A549 (cell line): ENCODE measurements around the gene FUT1. TPM values are rescaled to one million over a fixed set of nuclear protein-coding genes. Genes with fewer than 3 reads are reported as not detected.

ENCODE experiments used
- ATAC-seq, 2 experiments: fragments of 200-7000 bp in 1 of 2; fragments of >200 bp in 1 of 2; cut with Nextera tagmentation in 1 of 2; cut with Tn5 transposase in 1 of 2; 3 replicates each; pipeline versions ENCODE4 v1.8.0 to v1.9.1; 2018 to 2020; ENCODE audit warnings: mild to moderate bottlenecking in 1 of 2, moderate library complexity in 1 of 2
- CTCF ChIA-PET: fragments of 300-600 bp; sonication (Branson Sonifier 250); formaldehyde crosslinking; extraction: SDS; loops from one replicate; lab custom pipeline; 2021; ENCODE audit warnings: antibody characterized with exemption, inconsistent platforms; lab: Yijun Ruan, JAX
- POLR2A ChIA-PET: fragments of 350-600 bp; formaldehyde crosslinking; extraction: SDS; loops from one replicate; lab custom pipeline; 2021; ENCODE audit warnings: antibody characterized with exemption, inconsistent platforms; lab: Yijun Ruan, JAX
- DNase-seq, 2 experiments: peaks; one replicate each; pipeline versions ENCODE4 v3.0.0 to v3.0.0-alpha.2; 2011 to 2016; ENCODE audit warnings: low read depth in 1 of 2, low spot score in 1 of 2
- FAIRE-seq: peaks from 2 replicates; lab custom pipeline; 2011; peaks lifted over from hg19 to GRCh38; lab: Jason Lieb, UNC
- H3K27ac ChIP-seq, 2 experiments: fragments of >200 bp; sonication (Bioruptor Twin); formaldehyde crosslinking; 3 replicates each; pipeline ENCODE4 v1.5.1; 2016 to 2017
- H3K4me1 ChIP-seq: fragments of >200 bp; sonication (Bioruptor Twin); formaldehyde crosslinking; 3 replicates; pipeline ENCODE4 v1.6.1; 2016
- H3K4me2 ChIP-seq: fragments of >200 bp; sonication (Bioruptor Twin); formaldehyde crosslinking; 3 replicates; pipeline ENCODE4 v1.6.1; 2016
- H3K4me3 ChIP-seq: fragments of >200 bp; sonication (Bioruptor Twin); formaldehyde crosslinking; 3 replicates; pipeline ENCODE4 v1.5.1; 2016
- H3K9me3 ChIP-seq: fragments of >200 bp; sonication (Bioruptor Twin); formaldehyde crosslinking; 3 replicates; pipeline ENCODE4 v1.6.1; 2016
- BHLHE40 ChIP-seq: IDR thresholded peaks from 2 replicates; pipeline ENCODE4 v1.6.1; 2012; ENCODE audit warnings: low read depth, low read length, inconsistent platforms
- CBX8 ChIP-seq: fragments of 200-600 bp; sonication (generic); IDR thresholded peaks from 2 replicates; pipeline ENCODE4 v1.6.1; 2016
- EP300 ChIP-seq, 2 experiments: fragments of >200 bp; sonication (Bioruptor Twin); formaldehyde crosslinking; IDR thresholded peaks; 2 replicates in 1 of 2; 3 replicates in 1 of 2; pipeline ENCODE4 v1.6.1; 2016 to 2017
- ESRRA ChIP-seq: fragments of 150-350 bp; IDR thresholded peaks from 2 replicates; pipeline ENCODE4 v1.6.1; 2014; ENCODE audit warnings: mild to moderate bottlenecking, low read length, borderline replicate concordance
- FOSB ChIP-seq: fragments of 250-450 bp; sonication (Bioruptor Pico); IDR thresholded peaks from 2 replicates; pipeline ENCODE4 v1.5.0; 2020; ENCODE audit warnings: mild to moderate bottlenecking, moderate library complexity
- GATA3 ChIP-seq: IDR thresholded peaks from 2 replicates; pipeline ENCODE4 v1.6.1; 2012; ENCODE audit warnings: borderline replicate concordance
- HDAC2 ChIP-seq: fragments of 200-600 bp; sonication (generic); IDR thresholded peaks from 2 replicates; pipeline ENCODE4 v1.6.1; 2016
- KDM1A ChIP-seq: fragments of 200-600 bp; sonication (generic); IDR thresholded peaks from 2 replicates; pipeline ENCODE4 v1.6.1; 2016; ENCODE audit warnings: low read depth, mild to moderate bottlenecking
- MYC ChIP-seq: IDR thresholded peaks from 2 replicates; pipeline ENCODE4 v1.6.1; 2012; ENCODE audit warnings: mild to moderate bottlenecking, inconsistent platforms, low read length, improper control_type of control experiment, borderline replicate concordance
- NPAS2 ChIP-seq: fragments of 250-450 bp; sonication (Bioruptor Pico); IDR thresholded peaks from 2 replicates; pipeline ENCODE4 v1.8.0; 2022; ENCODE audit warnings: mild to moderate bottlenecking, moderate library complexity, borderline replicate concordance
- NR3C1 ChIP-seq: fragments of >200 bp; sonication (Bioruptor Twin); formaldehyde crosslinking; IDR thresholded peaks from 3 replicates; pipeline ENCODE4 v1.6.1; 2017
- PHF8 ChIP-seq: fragments of 200-600 bp; sonication (generic); IDR thresholded peaks from 2 replicates; pipeline ENCODE4 v1.6.1; 2016; ENCODE audit warnings: low read depth, mild to moderate bottlenecking, antibody characterized with exemption, moderate library complexity, borderline replicate concordance
- POLR2A ChIP-seq: IDR thresholded peaks from 2 replicates; pipeline ENCODE4 v1.6.1; 2012; ENCODE audit warnings: mild to moderate bottlenecking, low read length
- POLR2AphosphoS2 ChIP-seq: conservative IDR thresholded peaks from 2 replicates; pipeline ENCODE4 v1.6.1; 2012; ENCODE audit warnings: low read length, improper control_type of control experiment, inconsistent platforms
- RARB ChIP-seq: fragments of 250-450 bp; sonication (Bioruptor Pico); IDR thresholded peaks from 2 replicates; pipeline ENCODE4 v1.8.0; 2021; ENCODE audit warnings: mild to moderate bottlenecking, moderate library complexity
- SMC3 ChIP-seq: fragments of >200 bp; sonication (Bioruptor Twin); formaldehyde crosslinking; IDR thresholded peaks from 3 replicates; pipeline ENCODE4 v1.6.1; 2018; ENCODE audit warnings: inconsistent platforms
- TP53 ChIP-seq: fragments of 250-450 bp; sonication (Bioruptor Pico); IDR thresholded peaks from 2 replicates; pipeline ENCODE4 v1.5.0; 2021; ENCODE audit warnings: mild to moderate bottlenecking, moderate library complexity
- ZFP36 ChIP-seq: fragments of 450-650 bp; IDR thresholded peaks from 2 replicates; pipeline ENCODE4 v1.6.1; 2014; ENCODE audit warnings: borderline replicate concordance; ENCODE audit not compliant: partially characterized antibody
- ZNF302 ChIP-seq: fragments of 250-450 bp; sonication (Bioruptor Pico); IDR thresholded peaks from 2 replicates; pipeline ENCODE4 v1.9.0; 2021; ENCODE audit warnings: inconsistent platforms, mild to moderate bottlenecking, moderate library complexity
- ZSCAN20 ChIP-seq: fragments of 250-450 bp; sonication (Bioruptor Pico); IDR thresholded peaks from 2 replicates; pipeline ENCODE4 v1.8.0; 2022; ENCODE audit warnings: mild to moderate bottlenecking, moderate library complexity
- WGBS: methylation state at CpG from one replicate; pipeline ENCODE4 v1.1.6; 2017; ENCODE audit errors: missing lambda C conversion rate; 5-methylcytosine and 5-hydroxymethylcytosine counted together
- polyA plus RNA-seq, 4 experiments: library from polyadenylated mRNA; depleted of rRNA in 3 of 4; stranded (reverse); fragments of >200 nt; fragmentation: RNase III in 1 of 4; extraction: RNeasy Plus Mini Kit Qiagen cat#74134 plus additional on column Dnase treatment in 1 of 4; gene quantifications; 2 replicates in 3 of 4; 3 replicates in 1 of 4; pipeline ENCODE4 v1.2.3, GENCODE V29; 2011 to 2017
- TF ChIP-seq, protein P1 (sequence below): fragments of >200 bp; sonication (Bioruptor Twin); formaldehyde crosslinking; IDR thresholded peaks from 2 replicates; pipeline ENCODE4 v1.6.1; 2016
- TF ChIP-seq, protein P2 (sequence below): fragments of >200 bp; sonication (Bioruptor Twin); formaldehyde crosslinking; IDR thresholded peaks from 3 replicates; pipeline ENCODE4 v1.5.1; 2016
- TF ChIP-seq, protein P3 (sequence below): fragments of 200-600 bp; sonication (generic); IDR thresholded peaks from 2 replicates; pipeline ENCODE4 v1.6.1; 2016; ENCODE audit warnings: antibody characterized with exemption, mild to moderate bottlenecking, moderate library complexity

The FUT1 gene
- polyA plus RNA-seq, 2 of the 4 experiments (the other 2 are of a cell fraction) = 0.13 to 1.5 TPM

DNA sequence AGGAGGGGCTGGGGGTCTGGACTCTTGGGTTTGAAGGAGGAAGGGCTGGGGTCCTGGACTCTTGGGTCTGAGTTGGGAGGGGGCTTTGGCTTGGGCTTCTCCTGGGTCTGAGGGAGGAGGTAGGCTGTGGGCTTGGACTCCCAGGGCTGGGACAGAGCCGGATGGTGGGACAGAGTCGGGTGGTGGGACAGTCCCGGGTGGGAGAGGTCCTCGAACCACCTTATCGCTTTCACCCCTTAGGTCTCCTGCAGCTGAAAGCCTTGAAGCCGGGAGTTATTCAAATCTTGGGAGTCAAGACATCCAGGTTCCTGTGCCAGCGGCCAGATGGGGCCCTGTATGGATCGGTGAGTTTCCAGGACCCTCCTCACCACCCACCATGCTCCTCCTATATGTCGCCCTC is 4.2 kb upstream of the FUT1 start:
- FAIRE-seq (no peak), ATAC-seq (no peak), DNase-seq (no peak)
- Histone ChIP-seq H3K27ac (peak overlapping the region; percentile 85; a peak in 5 of 6 replicates), H3K4me2 (no peak overlapping the region), H3K4me3 (no peak overlapping the region), H3K9me3 (no peaks in the 10 kb centered on the region), H3K4me1 (peaks cover 37% of the 10 kb centered on the region)
- TF ChIP-seq NR3C1 = no peak
- no peak for TF ChIP-seq ZNF302
- no peak for TF ChIP-seq EP300 (IDR thresholded peaks at IDR 0.05)
- no peak for TF ChIP-seq POLR2A
- TF ChIP-seq SMC3 = no peak
- no peak for TF ChIP-seq RARB
- TF ChIP-seq TP53 = no peak
- TF ChIP-seq CBX8 = no peak
- no peak for TF ChIP-seq FOSB (CRISPR knock-in tag)
- POLR2A ChIA-PET = no interaction called here
- WGBS = 53% methylated on average over 9 of the region's 9 CpGs
- CTCF ChIA-PET = interaction anchor here (1.6 kb wide), 2 partner anchors 17 to 82 kb away, joined by 3 to 5 read pairs; no protein-coding TSS in a partner anchor

DNA sequence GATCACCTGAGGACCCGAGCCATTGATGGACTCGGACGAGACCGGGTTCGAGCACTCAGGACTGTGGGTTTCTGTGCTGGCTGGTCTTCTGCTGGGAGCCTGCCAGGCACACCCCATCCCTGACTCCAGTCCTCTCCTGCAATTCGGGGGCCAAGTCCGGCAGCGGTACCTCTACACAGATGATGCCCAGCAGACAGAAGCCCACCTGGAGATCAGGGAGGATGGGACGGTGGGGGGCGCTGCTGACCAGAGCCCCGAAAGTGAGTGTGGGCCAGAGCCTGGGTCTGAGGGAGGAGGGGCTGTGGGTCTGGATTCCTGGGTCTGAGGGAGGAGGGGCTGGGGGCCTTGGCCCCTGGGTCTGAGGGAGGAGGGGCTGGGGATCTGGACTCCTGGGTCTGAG is 3.8 kb upstream of the FUT1 start:
- Histone ChIP-seq H3K4me1 (peaks cover 37% of the 10 kb centered on the region), H3K27ac (peak overlapping the region; percentile 85), H3K4me2 (no peak overlapping the region; the same call in 2 of the 3 replicates), H3K9me3 (no peaks in the 10 kb centered on the region), H3K4me3 (no peak overlapping the region)
- 88% methylated on average over 11 of the region's 11 CpGs for WGBS
- FAIRE-seq (no peak), ATAC-seq (no peak), DNase-seq (no peak)
- TF ChIP-seq POLR2A (no peak), ESRRA (no peak), TP53 (no peak), NPAS2 (CRISPR knock-in tag) (no peak), MYC (no peak), PHF8 (no peak), BHLHE40 (no peak), HDAC2 (no peak)
- TF ChIP-seq, protein P1, sequence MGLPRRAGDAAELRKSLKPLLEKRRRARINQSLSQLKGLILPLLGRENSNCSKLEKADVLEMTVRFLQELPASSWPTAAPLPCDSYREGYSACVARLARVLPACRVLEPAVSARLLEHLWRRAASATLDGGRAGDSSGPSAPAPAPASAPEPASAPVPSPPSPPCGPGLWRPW = no peak
- TF ChIP-seq, protein P2, sequence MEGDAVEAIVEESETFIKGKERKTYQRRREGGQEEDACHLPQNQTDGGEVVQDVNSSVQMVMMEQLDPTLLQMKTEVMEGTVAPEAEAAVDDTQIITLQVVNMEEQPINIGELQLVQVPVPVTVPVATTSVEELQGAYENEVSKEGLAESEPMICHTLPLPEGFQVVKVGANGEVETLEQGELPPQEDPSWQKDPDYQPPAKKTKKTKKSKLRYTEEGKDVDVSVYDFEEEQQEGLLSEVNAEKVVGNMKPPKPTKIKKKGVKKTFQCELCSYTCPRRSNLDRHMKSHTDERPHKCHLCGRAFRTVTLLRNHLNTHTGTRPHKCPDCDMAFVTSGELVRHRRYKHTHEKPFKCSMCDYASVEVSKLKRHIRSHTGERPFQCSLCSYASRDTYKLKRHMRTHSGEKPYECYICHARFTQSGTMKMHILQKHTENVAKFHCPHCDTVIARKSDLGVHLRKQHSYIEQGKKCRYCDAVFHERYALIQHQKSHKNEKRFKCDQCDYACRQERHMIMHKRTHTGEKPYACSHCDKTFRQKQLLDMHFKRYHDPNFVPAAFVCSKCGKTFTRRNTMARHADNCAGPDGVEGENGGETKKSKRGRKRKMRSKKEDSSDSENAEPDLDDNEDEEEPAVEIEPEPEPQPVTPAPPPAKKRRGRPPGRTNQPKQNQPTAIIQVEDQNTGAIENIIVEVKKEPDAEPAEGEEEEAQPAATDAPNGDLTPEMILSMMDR = no peak
- TF ChIP-seq, protein P3, sequence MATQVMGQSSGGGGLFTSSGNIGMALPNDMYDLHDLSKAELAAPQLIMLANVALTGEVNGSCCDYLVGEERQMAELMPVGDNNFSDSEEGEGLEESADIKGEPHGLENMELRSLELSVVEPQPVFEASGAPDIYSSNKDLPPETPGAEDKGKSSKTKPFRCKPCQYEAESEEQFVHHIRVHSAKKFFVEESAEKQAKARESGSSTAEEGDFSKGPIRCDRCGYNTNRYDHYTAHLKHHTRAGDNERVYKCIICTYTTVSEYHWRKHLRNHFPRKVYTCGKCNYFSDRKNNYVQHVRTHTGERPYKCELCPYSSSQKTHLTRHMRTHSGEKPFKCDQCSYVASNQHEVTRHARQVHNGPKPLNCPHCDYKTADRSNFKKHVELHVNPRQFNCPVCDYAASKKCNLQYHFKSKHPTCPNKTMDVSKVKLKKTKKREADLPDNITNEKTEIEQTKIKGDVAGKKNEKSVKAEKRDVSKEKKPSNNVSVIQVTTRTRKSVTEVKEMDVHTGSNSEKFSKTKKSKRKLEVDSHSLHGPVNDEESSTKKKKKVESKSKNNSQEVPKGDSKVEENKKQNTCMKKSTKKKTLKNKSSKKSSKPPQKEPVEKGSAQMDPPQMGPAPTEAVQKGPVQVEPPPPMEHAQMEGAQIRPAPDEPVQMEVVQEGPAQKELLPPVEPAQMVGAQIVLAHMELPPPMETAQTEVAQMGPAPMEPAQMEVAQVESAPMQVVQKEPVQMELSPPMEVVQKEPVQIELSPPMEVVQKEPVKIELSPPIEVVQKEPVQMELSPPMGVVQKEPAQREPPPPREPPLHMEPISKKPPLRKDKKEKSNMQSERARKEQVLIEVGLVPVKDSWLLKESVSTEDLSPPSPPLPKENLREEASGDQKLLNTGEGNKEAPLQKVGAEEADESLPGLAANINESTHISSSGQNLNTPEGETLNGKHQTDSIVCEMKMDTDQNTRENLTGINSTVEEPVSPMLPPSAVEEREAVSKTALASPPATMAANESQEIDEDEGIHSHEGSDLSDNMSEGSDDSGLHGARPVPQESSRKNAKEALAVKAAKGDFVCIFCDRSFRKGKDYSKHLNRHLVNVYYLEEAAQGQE = no peak
- CTCF ChIA-PET = interaction anchor here (1.1 to 1.6 kb wide), 3 partner anchors 17 to 469 kb away, joined by 3 to 5 read pairs (median 3); no protein-coding TSS in a partner anchor
- POLR2A ChIA-PET = no interaction called here

DNA sequence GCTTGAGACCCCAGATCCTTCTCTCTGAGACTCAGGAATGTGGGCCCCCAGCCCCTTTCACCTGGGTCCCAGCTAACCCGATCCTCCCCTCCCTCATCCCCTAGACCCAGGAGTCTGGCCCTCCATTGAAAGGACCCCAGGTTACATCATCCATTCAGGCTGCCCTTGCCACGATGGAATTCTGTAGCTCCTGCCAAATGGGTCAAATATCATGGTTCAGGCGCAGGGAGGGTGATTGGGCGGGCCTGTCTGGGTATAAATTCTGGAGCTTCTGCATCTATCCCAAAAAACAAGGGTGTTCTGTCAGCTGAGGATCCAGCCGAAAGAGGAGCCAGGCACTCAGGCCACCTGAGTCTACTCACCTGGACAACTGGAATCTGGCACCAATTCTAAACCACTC is 3.3 kb upstream of the FUT1 start:
- CTCF ChIA-PET = interaction anchor here (1.1 to 1.6 kb wide), 4 partner anchors 16 to 470 kb away, joined by 3 to 5 read pairs (median 3); no protein-coding TSS in a partner anchor
- H3K4me3 ChIP-seq = no peak overlapping the region

More for the DNA sequence above, 3.3 kb upstream of the FUT1 start:
- FAIRE-seq (no peak), DNase-seq (no peak), ATAC-seq (no peak)
- POLR2A ChIA-PET = no interaction called here
- 53% methylated on average over 5 of the region's 5 CpGs for WGBS
- H3K27ac ChIP-seq = peak overlapping the region; percentile 85
- H3K4me2 ChIP-seq = peak overlapping the region; percentile 68
- peaks cover 37% of the 10 kb centered on the region for H3K4me1 ChIP-seq
- no peaks in the 10 kb centered on the region for H3K9me3 ChIP-seq
- TF ChIP-seq SMC3 (no peak), TP53 (no peak), KDM1A (no peak), ZFP36 (no peak), PHF8 (no peak), POLR2AphosphoS2 (no peak), GATA3 (no peak), ZSCAN20 (no peak)
